NCI-H446 (cell line): Measurements from ENCODE around the gene DUSP2.

Experiments
- DNase-seq, 2 experiments: peaks; one replicate each; lab custom pipeline; 2025; lab: John Stamatoyannopoulos, UW

The DUSP2 gene

DNA sequence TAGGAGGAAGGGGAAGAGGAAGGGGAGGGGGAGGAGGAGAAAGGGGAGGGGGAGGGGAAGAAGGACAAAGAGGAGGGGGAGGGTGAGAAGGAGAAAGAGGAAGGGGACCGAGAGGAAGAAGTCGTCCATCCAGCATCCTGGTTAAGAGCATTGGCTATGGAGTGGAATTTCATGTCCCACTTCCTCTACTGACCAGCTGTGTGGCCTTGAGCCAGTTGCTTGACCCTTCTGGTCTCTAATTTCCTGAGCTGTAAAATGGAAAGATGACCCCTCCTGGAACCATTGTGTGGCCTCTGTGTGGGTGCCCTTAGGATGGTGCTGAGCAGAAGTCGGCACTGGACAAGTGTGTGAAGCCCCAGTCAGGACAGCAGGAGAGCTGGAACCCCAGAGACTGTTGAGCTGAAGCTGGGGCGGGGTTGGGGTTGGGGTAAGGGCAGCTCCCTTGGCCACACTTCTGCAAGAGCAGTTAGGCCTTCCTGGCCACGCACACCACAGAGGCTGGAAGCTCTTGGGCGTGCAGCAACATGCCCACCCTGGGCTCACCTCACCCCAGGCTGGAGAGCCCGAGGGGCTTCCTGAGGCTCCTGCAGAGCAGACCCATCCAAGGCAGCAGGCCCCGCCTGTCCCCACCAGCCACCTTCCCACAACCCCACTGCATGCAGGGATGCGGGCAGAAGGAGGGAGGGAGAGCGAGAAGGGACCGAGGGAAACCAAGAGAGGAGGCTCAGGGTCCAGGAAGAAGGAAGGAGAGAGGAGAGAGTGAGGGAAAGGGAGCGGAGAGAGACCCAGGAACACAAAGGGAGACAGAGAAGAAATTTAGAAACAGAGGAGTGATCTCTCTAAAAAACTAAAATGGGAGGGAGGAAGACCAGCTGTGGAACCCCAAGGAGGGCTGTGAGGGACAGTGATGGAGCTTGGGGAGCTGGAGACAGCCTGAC, 45.1 kb downstream of the DUSP2 start:
- no peak for DNase-seq

DNA sequence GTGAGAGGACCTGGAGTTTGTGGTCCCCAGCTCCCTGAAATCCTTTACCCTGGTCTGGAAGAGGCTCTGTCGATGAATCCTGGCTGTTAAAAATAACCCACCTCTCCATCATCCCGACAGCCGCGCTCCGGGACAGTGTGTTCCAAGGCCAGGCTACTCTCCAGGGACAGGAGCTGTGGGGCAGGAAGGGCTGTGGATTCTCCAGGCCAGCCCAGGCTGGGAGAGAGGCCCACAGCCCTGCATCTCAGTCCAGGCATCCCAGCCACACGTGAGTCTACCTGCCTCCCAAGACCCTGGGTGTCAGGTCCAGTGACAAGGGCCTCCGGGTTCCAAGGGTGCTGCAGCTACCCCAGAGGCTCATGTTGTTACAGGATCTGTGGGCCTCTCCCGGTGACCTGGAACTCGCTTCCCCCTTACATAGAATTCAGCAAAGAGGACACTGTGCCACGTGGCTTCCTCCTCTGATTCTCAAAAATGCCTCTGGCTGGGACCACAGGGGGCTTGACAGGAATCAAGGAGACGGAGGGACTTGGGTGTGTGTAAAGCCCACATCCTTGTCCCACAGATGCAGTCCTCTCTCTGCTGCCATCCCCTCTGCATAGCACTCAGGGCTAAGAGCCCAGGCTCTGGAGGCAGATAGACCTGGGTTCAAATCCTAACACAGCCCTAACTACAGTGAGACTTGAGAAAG, 46.2 kb downstream of the DUSP2 start:
- DNase-seq = no peak

DNA sequence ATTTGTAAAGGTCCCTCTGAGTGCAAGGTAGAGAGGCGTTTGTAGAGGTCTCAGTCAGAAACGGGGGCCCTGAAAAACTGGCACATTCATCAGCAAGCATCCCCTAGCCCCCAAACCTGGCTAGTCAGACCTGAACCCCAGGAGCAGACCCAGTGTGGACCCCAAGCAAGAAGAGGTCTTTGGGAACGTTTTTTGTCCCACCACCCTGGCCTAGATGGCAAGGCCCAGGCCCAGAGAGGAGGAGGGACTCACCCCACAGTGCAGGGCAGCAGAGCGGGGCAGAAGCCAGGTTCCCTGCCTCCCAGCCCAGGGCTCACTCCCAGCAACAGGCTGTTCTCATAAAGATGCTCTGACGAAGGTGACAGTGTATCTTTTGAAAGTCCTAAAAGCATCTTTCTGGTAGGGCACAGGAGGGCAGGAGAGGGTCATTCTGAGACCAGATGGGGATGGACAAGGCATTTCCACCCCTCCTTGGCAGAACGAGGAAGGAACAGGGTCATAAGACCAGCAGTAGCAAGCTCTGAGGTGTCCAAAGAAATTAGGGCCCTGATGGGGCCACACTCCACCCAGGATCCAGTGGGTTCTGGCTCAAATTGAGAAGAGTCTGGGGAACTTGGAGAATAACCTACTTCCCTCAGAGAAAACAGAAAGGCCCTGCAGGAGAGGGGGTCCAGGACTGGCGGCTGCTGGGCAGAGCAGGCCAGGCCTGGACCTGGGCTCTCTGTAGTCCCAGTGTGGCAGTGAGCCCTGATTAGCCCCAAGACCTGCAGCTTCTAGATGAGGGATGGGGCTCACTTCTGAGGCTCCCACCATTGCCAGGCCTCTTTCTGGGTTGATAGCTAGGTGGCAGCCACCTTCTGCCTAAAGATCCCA, 47.1 kb downstream of the DUSP2 start:
- DNase-seq = no peak

DNA sequence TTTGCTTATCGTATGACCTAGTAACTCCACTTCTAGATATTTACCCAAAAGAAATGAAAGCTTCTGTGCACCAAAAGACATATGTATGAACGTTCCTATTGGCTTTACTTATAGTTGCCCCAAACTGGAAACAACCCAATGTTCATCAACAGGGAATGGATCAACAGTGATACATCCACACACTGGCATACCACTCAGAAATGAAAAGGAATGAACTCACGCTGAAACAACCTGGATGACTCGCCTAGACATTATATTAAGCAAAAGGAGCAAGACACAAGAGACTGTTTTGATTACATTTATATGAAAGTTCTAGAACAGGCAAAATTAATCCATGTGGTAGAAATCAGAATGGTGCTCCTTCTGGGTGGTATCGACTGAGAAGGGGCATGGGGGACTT, 47.8 kb downstream of the DUSP2 start:
- no peak for DNase-seq

DNA sequence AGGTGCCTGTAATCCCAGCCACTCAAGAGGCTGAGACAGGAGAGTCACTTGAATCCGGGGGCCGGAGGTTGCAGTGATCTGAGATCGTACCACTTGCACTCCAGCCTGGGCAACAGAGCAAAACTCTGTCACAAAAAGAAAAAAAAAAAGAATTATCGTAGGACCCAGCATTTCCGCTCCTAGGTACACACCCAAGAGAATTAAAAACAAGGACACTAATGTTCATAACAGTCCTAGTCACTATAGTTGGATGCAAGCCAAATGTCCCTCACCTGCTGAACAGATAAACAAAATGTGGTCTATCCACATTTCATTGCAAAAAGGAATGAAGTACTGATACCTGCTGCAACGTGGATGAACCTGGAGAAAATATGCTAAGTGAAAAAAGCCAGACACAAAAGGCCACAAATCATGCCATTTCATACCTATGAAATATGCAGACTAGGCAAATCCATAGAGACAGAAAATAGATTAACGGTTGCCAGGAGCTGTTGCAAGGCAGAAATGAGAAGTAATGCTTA, 50.1 kb downstream of the DUSP2 start:
- no peak for DNase-seq

DNA sequence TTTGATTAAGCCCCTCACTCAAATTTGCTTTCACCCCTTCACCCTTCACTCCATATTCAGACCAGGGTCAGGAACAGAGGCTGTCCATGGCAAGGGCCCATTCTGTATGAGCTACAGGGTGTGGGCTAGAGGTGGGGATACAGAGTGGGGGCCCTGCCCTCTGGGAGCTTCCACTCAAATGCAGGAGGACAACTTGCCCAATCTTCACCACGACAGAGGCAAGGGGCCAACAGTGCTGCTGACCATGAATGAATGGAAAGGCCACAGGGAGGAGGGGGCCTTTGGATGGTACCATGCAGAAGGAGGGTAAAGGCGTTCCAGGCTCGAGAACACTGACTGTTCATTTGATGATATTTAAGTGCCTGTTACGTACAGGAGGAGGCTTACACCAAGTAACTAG, 51.7 kb downstream of the DUSP2 start:
- no peak for DNase-seq
